K562 (cell line): Measurements from ENCODE around the gene KCNH2. TPM values are rescaled to one million over a fixed set of nuclear protein-coding genes. Genes with fewer than 3 reads are reported as not detected.

Experiments used
- BRD9 ChIP-seq: fragments of 450-650 bp; IDR thresholded peaks from 2 replicates; pipeline ENCODE4 v1.6.1; 2018; ENCODE audit warnings: low read depth; ENCODE audit not compliant: partially characterized antibody
- CBFB ChIP-seq: sonication (generic); formaldehyde crosslinking; IDR thresholded peaks from 2 replicates; pipeline ENCODE4 v1.4.0; 2020; ENCODE audit warnings: mild to moderate bottlenecking, missing genetic modification reagents
- COPS2 ChIP-seq: fragments of 450-650 bp; conservative IDR thresholded peaks from 2 replicates; pipeline ENCODE4 v1.6.1; 2016; ENCODE audit warnings: mild to moderate bottlenecking, moderate library complexity
- E2F1 ChIP-seq: sonication (generic); formaldehyde crosslinking; IDR thresholded peaks from 2 replicates; pipeline ENCODE4 v1.8.1; 2023; ENCODE audit warnings: mild to moderate bottlenecking, missing genetic modification reagents, moderate library complexity
- GABPB2 ChIP-seq: fragments of 250-450 bp; sonication (Bioruptor Pico); conservative IDR thresholded peaks from 2 replicates; pipeline ENCODE4 v1.5.1; 2021; ENCODE audit warnings: mild to moderate bottlenecking
- JUNB ChIP-seq: fragments of 450-650 bp; formaldehyde crosslinking; conservative IDR thresholded peaks from 2 replicates; pipeline ENCODE4 v1.4.0; 2020; ENCODE audit warnings: mild to moderate bottlenecking
- KAT8 ChIP-seq: fragments of 450-650 bp; IDR thresholded peaks from 2 replicates; pipeline ENCODE4 v1.6.1; 2016; ENCODE audit warnings: low read depth, mild to moderate bottlenecking
- MTA3 ChIP-seq: fragments of 450-650 bp; formaldehyde crosslinking; IDR thresholded peaks from 2 replicates; pipeline ENCODE4 v1.6.1; 2017; ENCODE audit warnings: mild to moderate bottlenecking, borderline replicate concordance
- NONO ChIP-seq, 2 experiments: fragments of 200-400 bp in 1 of 2; fragments of 450-650 bp in 1 of 2; formaldehyde crosslinking in 1 of 2; IDR thresholded peaks; 2 replicates each; pipeline ENCODE4 v1.6.1; 2017; ENCODE audit warnings: low read depth in 2 of 2, mild to moderate bottlenecking in 2 of 2, moderate library complexity in 2 of 2, low read length in 1 of 2
- RAD51 ChIP-seq: fragments of 450-650 bp; IDR thresholded peaks from 2 replicates; pipeline ENCODE4 v1.7.1; 2016; ENCODE audit warnings: low read depth, mild to moderate bottlenecking, borderline replicate concordance
- TFAP4 ChIP-seq: sonication (generic); formaldehyde crosslinking; IDR thresholded peaks from 2 replicates; pipeline ENCODE4 v1.8.0; 2022; ENCODE audit warnings: missing genetic modification reagents, mild to moderate bottlenecking, moderate library complexity, borderline replicate concordance
- YY1 ChIP-seq, 3 experiments: IDR thresholded peaks; 2 replicates each; pipeline ENCODE4 v1.6.1; 2011; ENCODE audit warnings: low read length in 2 of 3, mild to moderate bottlenecking in 2 of 3, moderate library complexity in 2 of 3, borderline replicate concordance in 1 of 3, control low read depth in 1 of 3, low read depth in 1 of 3; ENCODE audit not compliant: insufficient read depth in 3 of 3, insufficient replicate concordance in 2 of 3, control insufficient read depth in 1 of 3, insufficient read length in 1 of 3; ENCODE audit errors: extremely low read depth in 1 of 3
- ZNF124 ChIP-seq: sonication (generic); formaldehyde crosslinking; IDR thresholded peaks from 2 replicates; pipeline ENCODE4 v1.8.1; 2022; ENCODE audit warnings: missing genetic modification reagents
- ZNF197 ChIP-seq: fragments of 200-800 bp; sonication (Bioruptor generic); IDR thresholded peaks from 2 replicates; pipeline ENCODE4 v1.6.1; 2016; ENCODE audit warnings: low read depth, missing genetic modification characterization, missing compliant biosample characterization
- ZNF695 ChIP-seq: fragments of 450-650 bp; formaldehyde crosslinking; IDR thresholded peaks from 2 replicates; pipeline ENCODE4 v1.4.0; 2020; ENCODE audit warnings: mild to moderate bottlenecking, moderate library complexity
- polyA plus RNA-seq, 8 experiments: library from polyadenylated mRNA; depleted of rRNA in 4 of 8; stranded (reverse) in 5 of 8; unstranded in 3 of 8; fragments of >200 nt; fragmentation: Nextera tagmentation in 2 of 8; fragmentation: Illumina TruSeq in 1 of 8; extraction: Ambion mirVana in 2 of 8; extraction: Trizol in 1 of 8; gene quantifications; 2 replicates each; pipeline versions ENCODE4 v1.2.1 to v1.2.3, GENCODE V29; 2011 to 2014; ENCODE audit warnings: inconsistent platforms in 1 of 8, missing spikeins in 1 of 8
- total RNA-seq, 7 experiments: library from RNA; depleted of rRNA in 6 of 7; stranded (reverse); fragments of >200 nt in 6 of 7; fragmentation: Illumina TruSeq in 2 of 7; extraction: Trizol in 2 of 7; gene quantifications; 2 replicates each; pipeline versions ENCODE4 v1.2.1 to v1.2.3, GENCODE V29; 2011 to 2021; ENCODE audit warnings: low replicate concordance in 1 of 7
- TF ChIP-seq, protein P1 (sequence below): sonication (generic); formaldehyde crosslinking; IDR thresholded peaks from 2 replicates; pipeline ENCODE4 v1.8.0; 2022; ENCODE audit warnings: missing genetic modification reagents, mild to moderate bottlenecking, borderline replicate concordance
- TF ChIP-seq, protein P2 (sequence below), 3 experiments: fragments of 200-800 bp in 1 of 3; fragments of 250-450 bp in 1 of 3; fragments of 450-650 bp in 1 of 3; sonication (Bioruptor Pico) in 1 of 3; sonication (Bioruptor generic) in 1 of 3; formaldehyde crosslinking in 1 of 3; IDR thresholded peaks; 2 replicates each; pipeline versions ENCODE4 v1.6.1 to v1.8.0; 2016 to 2022; ENCODE audit warnings: mild to moderate bottlenecking in 2 of 3, missing genetic modification characterization in 2 of 3, missing compliant biosample characterization in 1 of 3, moderate library complexity in 1 of 3

KCNH2 gene
- total and polyA plus RNA-seq, 9 of the 15 experiments (the other 6 are each of a cell fraction or from before 2014, with no cell fraction given), result 18.1 to 368 (median 218) TPM

DNA sequence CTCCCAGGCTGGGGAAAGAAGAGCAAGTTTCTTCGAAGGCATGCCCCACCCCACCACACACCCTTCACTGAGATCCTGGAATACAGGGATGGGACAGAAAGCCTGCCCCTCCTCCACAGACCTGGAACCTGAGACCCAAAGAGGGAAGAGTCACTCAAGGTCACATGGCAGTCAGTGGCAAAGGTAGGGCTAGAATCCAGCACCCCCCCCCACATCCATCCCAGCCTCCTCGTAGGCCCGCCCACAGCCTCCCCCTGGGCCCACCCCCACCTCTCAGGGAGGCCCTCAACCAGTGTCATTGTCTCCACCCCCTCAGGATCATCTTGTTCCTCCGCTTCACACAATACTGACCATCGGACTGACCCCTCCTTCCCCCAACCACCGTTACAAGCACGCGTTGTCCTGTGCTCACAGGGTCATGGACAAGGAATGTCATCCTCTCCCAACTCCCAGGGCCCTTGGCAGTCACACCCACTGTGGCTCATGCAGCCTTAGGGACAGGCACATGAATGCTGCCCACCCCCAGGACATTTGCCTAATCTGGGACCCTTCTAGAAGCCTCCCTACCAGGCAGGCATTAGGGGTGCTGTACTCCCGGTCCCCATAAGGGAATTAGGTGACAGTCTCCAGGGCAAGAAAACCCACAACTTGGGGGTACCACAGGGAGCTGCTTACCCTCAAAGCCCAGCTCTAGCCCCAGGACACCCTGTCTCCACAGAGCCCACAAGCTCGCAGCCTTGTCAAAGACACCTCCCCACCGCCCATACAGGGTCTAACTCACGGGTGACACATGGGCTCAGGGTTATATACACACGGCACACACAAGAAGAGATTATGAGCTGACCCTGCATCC, 1.4 kb downstream of the KCNH2 start (continued):
- no peak for TF ChIP-seq ZNF124
- no peak for TF ChIP-seq YY1 (IDR thresholded peaks at IDR 0.05; ENCODE audit: borderline replicate concordance in 1 of 3, control insufficient read depth in 1 of 3, extremely low read depth in 1 of 3, insufficient read depth in 3 of 3, insufficient read length in 1 of 3, insufficient replicate concordance in 2 of 3, low read depth in 1 of 3, low read length in 2 of 3)
- TF ChIP-seq KAT8, result no peak
- TF ChIP-seq CBFB (CRISPR knock-in tag), result 0 out of 2 replicates have a peak, but pooled peaks have one; percentile 41
- TF ChIP-seq, protein P1, sequence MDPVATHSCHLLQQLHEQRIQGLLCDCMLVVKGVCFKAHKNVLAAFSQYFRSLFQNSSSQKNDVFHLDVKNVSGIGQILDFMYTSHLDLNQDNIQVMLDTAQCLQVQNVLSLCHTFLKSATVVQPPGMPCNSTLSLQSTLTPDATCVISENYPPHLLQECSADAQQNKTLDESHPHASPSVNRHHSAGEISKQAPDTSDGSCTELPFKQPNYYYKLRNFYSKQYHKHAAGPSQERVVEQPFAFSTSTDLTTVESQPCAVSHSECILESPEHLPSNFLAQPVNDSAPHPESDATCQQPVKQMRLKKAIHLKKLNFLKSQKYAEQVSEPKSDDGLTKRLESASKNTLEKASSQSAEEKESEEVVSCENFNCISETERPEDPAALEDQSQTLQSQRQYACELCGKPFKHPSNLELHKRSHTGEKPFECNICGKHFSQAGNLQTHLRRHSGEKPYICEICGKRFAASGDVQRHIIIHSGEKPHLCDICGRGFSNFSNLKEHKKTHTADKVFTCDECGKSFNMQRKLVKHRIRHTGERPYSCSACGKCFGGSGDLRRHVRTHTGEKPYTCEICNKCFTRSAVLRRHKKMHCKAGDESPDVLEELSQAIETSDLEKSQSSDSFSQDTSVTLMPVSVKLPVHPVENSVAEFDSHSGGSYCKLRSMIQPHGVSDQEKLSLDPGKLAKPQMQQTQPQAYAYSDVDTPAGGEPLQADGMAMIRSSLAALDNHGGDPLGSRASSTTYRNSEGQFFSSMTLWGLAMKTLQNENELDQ, result no peak
- TF ChIP-seq E2F1 (CRISPR knock-in tag), result peak; percentile 26; the same call in 1 of the 2 replicates
- TF ChIP-seq, protein P2, sequence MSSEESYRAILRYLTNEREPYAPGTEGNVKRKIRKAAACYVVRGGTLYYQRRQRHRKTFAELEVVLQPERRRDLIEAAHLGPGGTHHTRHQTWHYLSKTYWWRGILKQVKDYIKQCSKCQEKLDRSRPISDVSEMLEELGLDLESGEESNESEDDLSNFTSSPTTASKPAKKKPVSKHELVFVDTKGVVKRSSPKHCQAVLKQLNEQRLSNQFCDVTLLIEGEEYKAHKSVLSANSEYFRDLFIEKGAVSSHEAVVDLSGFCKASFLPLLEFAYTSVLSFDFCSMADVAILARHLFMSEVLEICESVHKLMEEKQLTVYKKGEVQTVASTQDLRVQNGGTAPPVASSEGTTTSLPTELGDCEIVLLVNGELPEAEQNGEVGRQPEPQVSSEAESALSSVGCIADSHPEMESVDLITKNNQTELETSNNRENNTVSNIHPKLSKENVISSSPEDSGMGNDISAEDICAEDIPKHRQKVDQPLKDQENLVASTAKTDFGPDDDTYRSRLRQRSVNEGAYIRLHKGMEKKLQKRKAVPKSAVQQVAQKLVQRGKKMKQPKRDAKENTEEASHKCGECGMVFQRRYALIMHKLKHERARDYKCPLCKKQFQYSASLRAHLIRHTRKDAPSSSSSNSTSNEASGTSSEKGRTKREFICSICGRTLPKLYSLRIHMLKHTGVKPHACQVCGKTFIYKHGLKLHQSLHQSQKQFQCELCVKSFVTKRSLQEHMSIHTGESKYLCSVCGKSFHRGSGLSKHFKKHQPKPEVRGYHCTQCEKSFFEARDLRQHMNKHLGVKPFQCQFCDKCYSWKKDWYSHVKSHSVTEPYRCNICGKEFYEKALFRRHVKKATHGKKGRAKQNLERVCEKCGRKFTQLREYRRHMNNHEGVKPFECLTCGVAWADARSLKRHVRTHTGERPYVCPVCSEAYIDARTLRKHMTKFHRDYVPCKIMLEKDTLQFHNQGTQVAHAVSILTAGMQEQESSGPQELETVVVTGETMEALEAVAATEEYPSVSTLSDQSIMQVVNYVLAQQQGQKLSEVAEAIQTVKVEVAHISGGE (CRISPR knock-in tag; IDR thresholded peaks at IDR 0.05), result no peak
- no peak for TF ChIP-seq GABPB2 (CRISPR knock-in tag)
- TF ChIP-seq COPS2, result no peak
- TF ChIP-seq ZNF695 (CRISPR knock-in tag), result no peak
- TF ChIP-seq TFAP4 (CRISPR knock-in tag), result peak; percentile 14; the same call in 1 of the 2 replicates
- TF ChIP-seq BRD9, result no peak
- no peak for TF ChIP-seq NONO (IDR thresholded peaks at IDR 0.05; ENCODE audit: low read depth in 2 of 2, low read length in 1 of 2)
- TF ChIP-seq JUNB, result no peak
- TF ChIP-seq MTA3, result no peak
- peak; percentile 27; the same call in 1 of the 2 replicates for TF ChIP-seq RAD51
- no peak for TF ChIP-seq ZNF197 (CRISPR knock-in tag)
